HepG2 (cell line): ENCODE measurements around the gene OBP2B.
"Not testable (repeated sequence)": the region's sequence is repeated elsewhere in the genome, so short reads cannot be mapped to it uniquely, and the experiment has no call there.

Source experiments
- ATF3 ChIP-seq: sonication (generic); formaldehyde crosslinking; IDR thresholded peaks from 2 replicates; pipeline ENCODE4 v1.4.0; 2020; ENCODE audit warnings: missing genetic modification reagents
- HDAC2 ChIP-seq: sonication (generic); formaldehyde crosslinking; IDR thresholded peaks from 2 replicates; pipeline ENCODE4 v1.4.0; 2020; ENCODE audit warnings: missing genetic modification reagents
- HOXA7 ChIP-seq: sonication (generic); formaldehyde crosslinking; IDR thresholded peaks from 2 replicates; pipeline ENCODE4 v1.8.1; 2022; ENCODE audit warnings: mild to moderate bottlenecking, missing genetic modification reagents, moderate library complexity
- MAX ChIP-seq: IDR thresholded peaks from 2 replicates; pipeline ENCODE4 v1.6.1; 2012; ENCODE audit warnings: inconsistent platforms
- PHF8 ChIP-seq: sonication (generic); formaldehyde crosslinking; IDR thresholded peaks from 2 replicates; pipeline ENCODE4 v1.5.0; 2020; ENCODE audit warnings: missing genetic modification reagents
- POLR2A ChIP-seq, 2 experiments: IDR thresholded peaks; 2 replicates each; pipeline ENCODE4 v1.6.1; 2011; ENCODE audit warnings: low read depth in 2 of 2, low read length in 2 of 2, mild to moderate bottlenecking in 1 of 2, moderate library complexity in 1 of 2; ENCODE audit not compliant: insufficient read depth in 1 of 2
- REPIN1 ChIP-seq: sonication (generic); formaldehyde crosslinking; IDR thresholded peaks from 2 replicates; pipeline ENCODE4 v1.8.0; 2022; ENCODE audit warnings: missing genetic modification reagents, low read depth, mild to moderate bottlenecking, borderline replicate concordance
- REST ChIP-seq, 2 experiments: IDR thresholded peaks; 2 replicates each; pipeline ENCODE4 v1.6.1; 2011 to 2012; ENCODE audit warnings: low read length in 2 of 2, borderline replicate concordance in 1 of 2, low read depth in 1 of 2, mild to moderate bottlenecking in 1 of 2, moderate library complexity in 1 of 2
- TP53 ChIP-seq: sonication (generic); formaldehyde crosslinking; conservative IDR thresholded peaks from 2 replicates; pipeline ENCODE4 v1.4.0; 2020; ENCODE audit warnings: missing genetic modification reagents
- YY1 ChIP-seq: IDR thresholded peaks from 2 replicates; pipeline ENCODE4 v1.6.1; 2011; ENCODE audit warnings: low read length, low read depth, moderate library complexity, mild to moderate bottlenecking; ENCODE audit not compliant: insufficient read depth, insufficient replicate concordance
- ZNF274 ChIP-seq: sonication (generic); formaldehyde crosslinking; IDR thresholded peaks from 2 replicates; pipeline ENCODE4 v1.5.1; 2020; ENCODE audit warnings: mild to moderate bottlenecking, missing genetic modification reagents
- ZNF83 ChIP-seq: sonication (generic); formaldehyde crosslinking; IDR thresholded peaks from 2 replicates; pipeline ENCODE4 v1.4.0; 2020; ENCODE audit warnings: missing genetic modification reagents, mild to moderate bottlenecking, borderline replicate concordance

- not testable (repeated sequence) for TF ChIP-seq TP53 (CRISPR knock-in tag); YY1; HDAC2 (CRISPR knock-in tag); REST (IDR thresholded peaks at IDR 0.05; ENCODE audit: borderline replicate concordance in 1 of 2, low read depth in 1 of 2, low read length in 2 of 2); POLR2A (IDR thresholded peaks at IDR 0.05; ENCODE audit: insufficient read depth in 1 of 2, low read depth in 2 of 2, low read length in 2 of 2); HOXA7 (CRISPR knock-in tag); ATF3 (CRISPR knock-in tag); MAX; ZNF83 (CRISPR knock-in tag); REPIN1 (CRISPR knock-in tag); ZNF274; PHF8 (CRISPR knock-in tag)
Measured at GRCh38 chr9:133251221-133251620, 42.2 kb upstream of the OBP2B start.
